Heart left ventricle (tissue), 13 donors: Measurements from ENCODE around the gene FAM20C.

Source experiments
- POLR2A ChIP-seq, 2 donors: fragments of 450-650 bp; IDR thresholded peaks; one replicate each; pipeline ENCODE4 v1.6.1; 2017; ENCODE audit warnings: antibody characterized with exemption in 2 of 2, mild to moderate bottlenecking in 2 of 2, moderate library complexity in 2 of 2
- TF ChIP-seq, protein P1 (sequence below), 12 donors: fragments of 200-600 bp; sonication (generic) in 4 of 12; IDR thresholded peaks; one replicate each; pipeline versions ENCODE4 v1.5.0 to v1.8.0; 2018 to 2022; ENCODE audit warnings: antibody characterized with exemption in 12 of 12, mild to moderate bottlenecking in 5 of 12
- donor health status: ischemic (EF 13 %, LVEDD 7.1; RV severe dilation, severe dysfunction).
- donor health status: DM: no; HTN: yes; CAD: no.
- donor health status: DM: no; HTN: no; CAD: no.
- donor health status: ischemic (EF 25% LVEDD 6.9; RV normal size, moderate dysfunction).
- donor health status: ischemic (EF 25% LVEDD 5.7; RV mildly dilated, moderate dysfunction).
- donor health status: ischemic (EF 35%, LVEDD 5.7; RV mildly dilated, moderate dysfunction).
- donor health status: nonischemic (EF 11% LVEDD 7.7; RV severe dilation, severe dysfunction).
- donor health status: DM: yes; HTN: yes; CAD: no.
- donor health status: PGD.
- donor health status: ischemic (EF 29% LVEDD 5.4; RV normal size, mild dysfunction).
- donor health status: nonischemic (EF 23%, LVEDD 6.1; RV moderate dilation, normal function).

GRCh38 chr7:303425-303824, 111.1 kb downstream of the FAM20C start:
- TF ChIP-seq, protein P1, sequence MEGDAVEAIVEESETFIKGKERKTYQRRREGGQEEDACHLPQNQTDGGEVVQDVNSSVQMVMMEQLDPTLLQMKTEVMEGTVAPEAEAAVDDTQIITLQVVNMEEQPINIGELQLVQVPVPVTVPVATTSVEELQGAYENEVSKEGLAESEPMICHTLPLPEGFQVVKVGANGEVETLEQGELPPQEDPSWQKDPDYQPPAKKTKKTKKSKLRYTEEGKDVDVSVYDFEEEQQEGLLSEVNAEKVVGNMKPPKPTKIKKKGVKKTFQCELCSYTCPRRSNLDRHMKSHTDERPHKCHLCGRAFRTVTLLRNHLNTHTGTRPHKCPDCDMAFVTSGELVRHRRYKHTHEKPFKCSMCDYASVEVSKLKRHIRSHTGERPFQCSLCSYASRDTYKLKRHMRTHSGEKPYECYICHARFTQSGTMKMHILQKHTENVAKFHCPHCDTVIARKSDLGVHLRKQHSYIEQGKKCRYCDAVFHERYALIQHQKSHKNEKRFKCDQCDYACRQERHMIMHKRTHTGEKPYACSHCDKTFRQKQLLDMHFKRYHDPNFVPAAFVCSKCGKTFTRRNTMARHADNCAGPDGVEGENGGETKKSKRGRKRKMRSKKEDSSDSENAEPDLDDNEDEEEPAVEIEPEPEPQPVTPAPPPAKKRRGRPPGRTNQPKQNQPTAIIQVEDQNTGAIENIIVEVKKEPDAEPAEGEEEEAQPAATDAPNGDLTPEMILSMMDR (IDR thresholded peaks at IDR 0.05) = no peak
- no peak for TF ChIP-seq POLR2A (IDR thresholded peaks at IDR 0.05)
